Right lobe of liver (tissue), 4 donors: ENCODE measurements around the gene CPB2.

ENCODE experiments used
- POLR2A ChIP-seq: fragments of 450-650 bp; IDR thresholded peaks from one replicate; pipeline ENCODE4 v1.6.1; 2017; ENCODE audit warnings: antibody characterized with exemption, mild to moderate bottlenecking
- TF ChIP-seq, protein P1 (sequence below), 4 donors: fragments of 200-600 bp in 3 of 4; fragments of 450-650 bp in 1 of 4; IDR thresholded peaks; one replicate each; pipeline versions ENCODE4 v1.5.1 to v1.8.0; 2016 to 2022; ENCODE audit warnings: antibody characterized with exemption in 4 of 4, mild to moderate bottlenecking in 2 of 4
- donor health status: DM: no; HTN: no; CAD: no.
- donor health status: DM: no; HTN: no; CAD: no.
- donor health status: DM: no; HTN: yes; CAD: no.

DNA sequence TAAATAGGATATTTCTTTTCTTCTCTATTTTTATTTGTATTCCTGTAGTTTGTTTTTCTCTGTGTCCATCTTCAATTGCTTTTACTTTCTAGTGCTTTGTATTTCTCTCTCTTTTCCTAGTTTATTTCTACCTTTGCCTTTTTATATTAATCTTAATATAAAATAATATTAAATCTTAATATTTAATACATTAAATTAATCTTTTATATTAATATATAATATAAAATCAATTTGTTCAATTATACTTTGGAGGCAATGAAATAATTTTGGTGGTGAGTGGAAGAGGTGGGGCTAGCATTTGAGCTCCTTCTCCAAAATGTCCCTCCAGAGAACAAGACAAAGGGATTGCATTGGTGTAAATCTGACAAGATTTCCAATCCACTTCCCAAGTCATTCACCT lies 6.3 kb upstream of the CPB2 start:
- TF ChIP-seq, protein P1, sequence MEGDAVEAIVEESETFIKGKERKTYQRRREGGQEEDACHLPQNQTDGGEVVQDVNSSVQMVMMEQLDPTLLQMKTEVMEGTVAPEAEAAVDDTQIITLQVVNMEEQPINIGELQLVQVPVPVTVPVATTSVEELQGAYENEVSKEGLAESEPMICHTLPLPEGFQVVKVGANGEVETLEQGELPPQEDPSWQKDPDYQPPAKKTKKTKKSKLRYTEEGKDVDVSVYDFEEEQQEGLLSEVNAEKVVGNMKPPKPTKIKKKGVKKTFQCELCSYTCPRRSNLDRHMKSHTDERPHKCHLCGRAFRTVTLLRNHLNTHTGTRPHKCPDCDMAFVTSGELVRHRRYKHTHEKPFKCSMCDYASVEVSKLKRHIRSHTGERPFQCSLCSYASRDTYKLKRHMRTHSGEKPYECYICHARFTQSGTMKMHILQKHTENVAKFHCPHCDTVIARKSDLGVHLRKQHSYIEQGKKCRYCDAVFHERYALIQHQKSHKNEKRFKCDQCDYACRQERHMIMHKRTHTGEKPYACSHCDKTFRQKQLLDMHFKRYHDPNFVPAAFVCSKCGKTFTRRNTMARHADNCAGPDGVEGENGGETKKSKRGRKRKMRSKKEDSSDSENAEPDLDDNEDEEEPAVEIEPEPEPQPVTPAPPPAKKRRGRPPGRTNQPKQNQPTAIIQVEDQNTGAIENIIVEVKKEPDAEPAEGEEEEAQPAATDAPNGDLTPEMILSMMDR (IDR thresholded peaks at IDR 0.05): no peak
- no peak for TF ChIP-seq POLR2A
